Forelimb muscle (tissue), 1 donor: ENCODE results near the gene DUSP10. TPM values are rescaled to one million over a fixed set of nuclear protein-coding genes. Genes with fewer than 3 reads are reported as not detected.

Source experiments
- DNase-seq: peaks from one replicate; pipeline ENCODE4 v3.0.0-alpha.2; 2013; ENCODE audit warnings: low read depth
- polyA plus RNA-seq: library from polyadenylated mRNA; unstranded; fragments of 120-200 nt; gene quantifications from one replicate; pipeline ENCODE4 v1.2.1, GENCODE V29; 2013; ENCODE audit not compliant: insufficient read length

DUSP10 gene
- polyA plus RNA-seq, 1 donor: 20.6 TPM

DNA sequence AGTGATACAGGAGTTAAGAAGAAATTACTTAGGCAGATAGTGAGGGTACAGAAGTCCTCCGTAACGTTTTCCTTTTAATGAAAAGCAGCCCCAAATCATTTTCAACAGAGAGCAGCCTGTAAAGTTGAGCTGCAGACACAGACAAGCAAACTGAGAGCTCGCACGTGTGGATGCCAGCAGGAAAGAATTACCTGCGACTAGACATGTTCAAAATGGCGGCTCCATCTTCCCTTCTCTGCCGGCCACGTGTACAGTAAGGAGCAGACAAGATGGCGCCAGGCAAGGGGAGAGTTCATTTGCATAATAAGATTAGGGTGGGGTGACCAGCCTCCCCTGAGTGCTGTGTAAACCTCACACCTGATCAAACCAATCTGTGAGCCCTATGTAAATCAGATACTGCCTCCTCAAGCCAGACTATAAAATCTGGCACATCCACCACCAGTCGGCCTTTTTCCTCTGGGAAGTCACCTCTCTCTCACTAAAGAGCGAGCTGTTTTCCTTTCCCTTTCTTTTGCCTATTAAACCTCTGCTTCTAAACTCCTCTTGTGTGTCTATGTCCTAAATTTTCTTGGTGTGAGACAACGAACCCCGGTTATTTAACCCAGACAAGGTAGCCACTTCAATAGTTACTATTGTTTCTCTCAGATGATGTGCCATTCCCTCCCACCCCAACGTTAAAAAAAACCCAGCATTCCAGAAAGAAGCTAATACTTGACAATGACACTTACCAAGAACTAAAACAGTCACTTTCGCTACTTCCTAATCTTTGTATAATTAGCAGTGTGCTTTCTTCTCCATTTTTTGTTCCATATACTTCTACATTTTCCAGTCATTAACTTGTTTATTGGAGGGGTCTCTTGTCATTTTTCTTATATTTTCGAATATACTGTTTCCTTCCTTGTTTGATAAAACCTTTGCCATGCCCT is 27.4 kb downstream of the DUSP10 start:
- DNase-seq: no peak

DNA sequence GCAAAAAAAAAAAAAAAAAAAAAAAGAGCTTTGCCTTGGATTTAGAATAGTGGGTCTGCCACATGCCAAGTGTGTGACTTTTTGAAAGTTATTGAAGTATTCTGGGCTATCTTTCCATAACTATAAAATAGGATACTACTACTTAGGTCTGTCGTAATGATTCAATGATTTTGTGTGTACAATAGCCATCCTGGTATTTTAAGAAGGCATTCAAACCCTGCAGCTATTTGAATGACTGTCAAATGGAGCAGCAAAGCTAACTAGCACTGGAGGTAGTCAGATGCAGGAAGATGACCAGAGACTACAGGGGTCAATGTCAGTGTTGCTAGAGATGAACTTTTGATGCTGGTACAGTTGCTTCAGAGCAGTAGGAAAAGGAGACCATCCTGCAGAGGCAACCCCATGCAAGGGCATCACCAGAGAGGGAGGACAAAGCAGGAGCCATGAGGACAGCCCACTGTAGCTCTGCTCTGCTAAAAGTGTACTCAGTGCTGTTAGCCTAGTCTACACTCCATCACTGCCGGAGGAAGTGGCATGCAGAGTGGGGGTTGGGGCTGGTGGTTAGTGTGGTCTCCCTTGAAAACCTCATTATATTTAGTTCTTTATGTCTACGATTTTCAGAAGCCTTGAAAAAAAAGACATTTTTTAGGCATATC is 29.0 kb downstream of the DUSP10 start:
- DNase-seq: no peak

DNA sequence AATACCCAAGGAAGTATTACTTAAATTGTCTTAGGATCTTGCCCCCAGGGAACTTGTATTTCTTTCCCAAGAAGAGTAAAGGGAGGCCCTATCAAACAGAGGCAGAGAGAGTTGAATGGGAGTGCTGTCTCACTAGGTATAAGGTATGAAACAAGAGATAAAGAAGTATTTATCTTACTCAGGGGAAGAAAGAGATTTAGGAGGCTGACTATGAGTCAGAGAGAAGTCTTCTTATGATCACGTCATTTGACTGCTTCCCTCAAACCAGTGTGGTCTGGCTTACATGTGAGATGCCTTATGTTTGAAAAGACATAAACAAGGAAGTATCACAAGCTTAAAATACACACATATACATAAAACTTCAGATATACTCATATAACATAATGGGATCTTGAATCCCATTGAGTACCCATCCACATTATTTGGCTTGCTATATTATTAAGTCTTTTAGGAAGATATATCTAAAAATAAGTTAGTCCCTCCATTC is 29.6 kb downstream of the DUSP10 start:
- DNase-seq: no peak

DNA sequence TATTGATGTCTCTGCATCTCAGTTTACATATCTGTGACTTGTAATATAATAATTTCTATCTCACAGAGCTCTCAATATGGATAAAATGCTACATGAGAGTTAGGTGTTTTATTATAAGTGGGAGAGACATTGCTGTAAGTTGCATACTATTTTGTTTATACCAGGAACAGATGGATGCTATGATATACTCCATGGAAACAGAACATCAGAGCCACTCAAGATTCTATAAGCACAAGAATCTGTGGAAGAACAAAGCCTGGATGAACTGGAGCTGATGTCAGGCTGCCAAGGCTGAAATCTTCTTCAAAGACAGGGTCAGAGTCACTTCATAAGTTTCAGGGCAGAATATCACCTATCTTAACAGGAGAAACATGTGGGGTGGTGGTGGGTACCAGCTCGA is 30.2 kb downstream of the DUSP10 start:
- DNase-seq: no peak

DNA sequence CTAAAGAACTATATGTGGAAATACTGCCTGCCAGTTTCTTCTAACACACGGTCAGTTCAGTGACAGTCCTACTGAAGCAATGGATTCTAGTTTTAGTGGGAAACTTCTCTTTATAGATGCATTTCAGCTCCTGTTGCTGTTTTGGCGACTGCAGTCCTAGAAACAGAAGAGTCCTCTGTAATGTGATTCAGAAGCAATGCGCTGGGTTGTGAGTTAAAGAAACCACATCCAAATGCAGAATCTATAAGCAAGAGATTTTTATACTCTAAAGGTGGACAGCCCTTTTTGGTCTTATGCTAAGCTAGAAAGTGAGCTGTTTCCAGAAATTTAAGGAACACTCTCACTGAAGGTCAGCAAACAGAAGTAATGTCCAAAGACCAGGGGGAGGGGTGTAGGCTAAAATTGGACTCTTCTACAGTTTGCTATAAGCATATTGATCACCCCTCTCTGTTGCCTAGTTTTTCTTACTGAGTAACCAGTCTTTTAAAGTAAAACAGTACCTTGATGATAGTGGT is 30.8 kb downstream of the DUSP10 start:
- no peak for DNase-seq

DNA sequence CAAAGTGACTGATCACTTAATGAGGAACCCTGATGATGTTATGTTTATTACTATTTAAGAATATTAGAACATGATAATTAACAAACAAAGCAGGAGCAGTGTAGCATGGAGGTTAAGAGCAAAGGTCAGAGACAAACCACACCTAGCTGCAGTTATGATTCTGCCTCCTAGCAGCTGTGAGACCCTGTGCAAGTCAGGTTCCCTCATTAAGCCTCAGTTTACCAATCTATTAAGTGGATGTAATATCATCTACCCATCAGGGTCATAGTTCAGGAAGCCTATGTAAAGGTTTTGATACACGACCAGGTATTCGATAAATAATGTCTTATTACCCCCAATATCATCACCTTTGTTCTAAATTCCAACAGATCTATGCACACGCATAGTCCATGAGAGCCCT is 32.0 kb downstream of the DUSP10 start:
- DNase-seq: no peak

DNA sequence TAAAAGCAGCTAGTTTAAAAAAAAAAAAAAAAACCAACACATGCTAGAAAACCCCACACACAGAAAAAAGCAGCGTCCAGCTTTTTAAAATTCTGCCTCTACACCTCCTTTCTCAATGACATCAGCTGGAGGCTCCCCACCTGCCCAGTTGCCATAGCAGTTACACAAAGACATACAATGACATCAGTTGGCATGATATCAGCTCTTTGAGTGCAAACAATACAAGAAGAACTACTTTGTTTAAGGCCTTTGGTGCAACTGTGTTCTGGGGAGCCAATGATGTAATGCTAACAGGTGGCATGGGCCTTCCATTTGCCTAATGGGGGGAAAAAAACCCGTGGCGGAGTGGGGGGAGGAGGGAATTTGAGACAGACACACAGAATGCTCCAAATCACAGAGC is 32.9 kb downstream of the DUSP10 start:
- DNase-seq: peak; percentile 86

DNA sequence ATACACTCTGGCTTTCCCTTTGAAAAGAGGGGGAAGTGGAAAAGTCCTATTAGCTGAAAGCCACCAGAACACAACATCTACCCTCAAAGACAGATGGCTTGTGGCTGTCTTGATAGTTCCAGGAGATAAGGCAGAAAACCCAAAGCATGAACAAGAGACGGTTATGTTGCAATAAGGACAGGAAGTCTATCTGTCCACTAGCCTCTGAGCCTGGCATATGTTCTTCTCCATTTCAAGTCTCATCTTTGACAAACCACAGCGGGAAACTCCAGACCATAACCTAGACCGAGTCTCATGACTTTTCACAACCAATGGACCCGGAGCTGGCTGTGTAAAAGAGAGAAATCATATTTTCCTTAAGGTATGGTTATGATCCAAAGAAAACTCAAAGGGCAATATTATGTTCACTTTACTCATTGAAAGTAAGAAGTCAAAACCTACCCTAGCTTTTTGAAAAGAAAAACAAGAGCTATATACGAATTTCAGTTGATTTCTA is 33.8 kb downstream of the DUSP10 start:
- no peak for DNase-seq

DNA sequence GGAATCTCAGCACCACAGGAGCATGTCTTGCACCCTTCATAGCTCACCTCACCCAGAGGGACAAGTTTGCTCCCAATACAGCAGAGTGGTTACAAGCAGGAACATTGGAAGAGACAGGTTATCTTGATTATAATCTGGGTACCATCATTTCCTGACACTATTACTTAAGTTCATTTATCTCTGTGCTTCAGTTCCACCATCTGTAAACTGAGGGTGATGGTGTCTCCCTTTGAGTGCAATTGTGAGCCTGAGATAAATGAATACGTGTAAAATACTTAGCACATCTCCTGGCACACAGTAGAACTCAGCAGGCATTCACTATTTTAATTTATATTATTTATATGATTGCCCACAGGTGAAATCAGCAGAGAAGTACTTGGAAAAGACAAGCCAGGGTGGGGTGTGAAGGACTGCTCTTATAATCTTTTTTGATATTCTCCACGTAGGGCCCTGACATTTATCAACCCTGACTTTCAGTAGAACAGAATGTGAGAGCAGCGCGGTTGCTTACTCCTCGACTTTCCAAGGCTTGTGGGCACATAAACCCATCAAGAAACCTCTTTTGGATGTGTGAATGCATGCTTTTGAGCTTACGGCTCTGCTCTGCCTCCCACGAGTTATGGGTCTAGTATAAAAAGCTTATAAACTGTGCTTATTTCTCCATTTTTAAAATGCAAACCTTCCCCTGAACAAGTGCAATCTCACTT is 34.9 kb downstream of the DUSP10 start:
- no peak for DNase-seq

DNA sequence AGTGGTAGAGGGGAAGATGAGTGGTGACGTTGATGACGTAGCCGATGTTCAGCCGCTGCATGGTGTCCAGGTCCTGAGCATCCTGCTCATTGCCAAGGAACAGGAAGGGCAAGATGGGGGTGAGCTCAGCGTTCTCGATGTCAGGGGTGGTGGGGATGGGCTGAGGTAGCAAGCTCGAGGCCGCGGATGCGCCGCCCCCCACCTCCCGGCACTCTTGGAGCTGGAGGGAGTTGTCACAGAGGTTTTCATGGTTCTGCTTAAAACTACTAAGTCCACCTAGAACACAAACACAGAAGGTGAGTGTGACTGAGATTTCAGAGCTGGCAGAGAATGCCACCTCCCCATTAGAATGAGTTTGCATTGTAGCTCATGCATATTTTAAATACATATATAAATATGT is 35.7 kb downstream of the DUSP10 start:
- no peak for DNase-seq

DNA sequence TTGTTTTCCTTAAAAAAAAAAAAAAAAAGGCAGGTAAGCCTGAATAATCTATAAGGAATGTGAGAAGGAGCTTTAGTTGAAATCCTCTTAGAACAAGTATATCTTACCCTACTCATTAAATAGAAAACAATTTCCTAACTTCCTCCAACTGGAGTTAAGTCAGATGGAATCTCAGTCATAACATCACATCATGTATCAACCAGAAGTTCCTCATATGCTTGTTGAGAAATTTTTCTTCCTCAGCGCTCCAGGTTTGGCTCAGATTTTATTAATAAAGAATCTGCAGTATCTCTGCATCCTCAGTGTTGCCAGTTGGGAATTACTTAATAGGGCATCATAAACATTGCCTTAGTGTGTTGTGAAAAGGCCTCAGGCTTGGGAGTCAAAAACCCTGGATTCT is 37.6 kb downstream of the DUSP10 start:
- DNase-seq: no peak

DNA sequence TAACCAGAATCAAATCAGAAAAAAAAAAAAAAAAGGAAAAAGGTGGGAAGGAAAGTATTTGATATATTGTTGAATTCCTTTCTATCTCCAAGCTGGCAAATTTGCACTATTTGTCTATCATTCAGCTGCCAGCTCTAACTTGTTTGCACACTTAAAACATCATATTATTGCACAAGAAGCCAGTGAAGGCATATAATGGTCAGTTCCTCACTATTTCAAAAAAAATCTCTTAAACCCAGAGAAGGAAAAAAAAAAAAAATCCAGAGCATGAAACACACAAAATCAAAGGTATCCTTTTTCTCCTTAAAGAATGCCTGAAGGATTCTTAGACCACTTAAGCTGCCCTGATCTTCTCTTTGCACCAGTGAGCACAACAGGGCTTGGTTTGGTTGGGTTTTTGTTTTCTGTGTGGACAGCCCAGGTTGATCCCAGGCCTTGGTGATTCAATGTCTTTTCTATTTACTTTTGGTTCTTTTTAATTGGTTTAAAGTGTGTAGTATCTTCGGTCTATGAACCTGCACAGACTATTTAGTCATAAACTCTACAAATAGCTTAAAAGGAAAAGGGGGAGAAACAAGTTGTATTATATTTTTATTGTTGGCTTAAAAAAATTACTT is 40.2 kb downstream of the DUSP10 start:
- no peak for DNase-seq

DNA sequence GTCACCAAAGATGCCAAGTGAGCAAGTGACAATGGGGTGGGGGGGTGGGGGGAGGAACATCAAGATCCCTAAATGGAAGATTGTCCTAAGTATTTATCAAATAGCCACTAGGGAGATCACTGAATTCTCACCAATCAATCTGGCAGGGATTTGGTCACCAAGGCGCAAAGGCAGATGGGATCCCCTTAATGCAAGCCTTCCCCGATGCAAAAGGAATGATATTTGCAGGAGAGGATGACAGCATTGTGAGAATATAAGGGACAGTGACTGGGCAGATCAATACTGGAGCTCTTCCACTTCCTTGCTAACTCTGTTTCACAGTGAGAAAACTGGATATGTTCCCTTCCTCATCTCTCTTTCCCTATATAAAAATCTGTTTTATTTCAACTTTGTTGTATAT is 40.9 kb downstream of the DUSP10 start:
- DNase-seq: no peak

DNA sequence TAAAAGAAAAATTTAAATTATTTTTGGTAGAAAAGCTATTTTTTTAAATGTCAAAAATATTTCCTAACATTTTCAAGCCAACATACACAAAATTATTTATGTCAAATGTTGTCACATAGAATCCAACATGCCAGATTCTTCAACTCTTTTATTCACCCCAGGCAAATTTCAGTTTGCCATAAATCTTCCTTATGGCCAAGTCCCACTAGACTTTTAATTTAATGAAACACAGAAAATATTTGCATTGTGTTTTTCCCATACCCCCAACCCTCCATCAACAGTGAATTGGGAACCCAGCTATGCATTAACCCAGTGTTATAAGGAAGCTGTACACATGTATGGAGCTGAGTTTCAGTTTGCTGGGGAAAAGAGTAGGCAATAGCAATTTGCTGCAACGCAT is 41.4 kb downstream of the DUSP10 start:
- no peak for DNase-seq

DNA sequence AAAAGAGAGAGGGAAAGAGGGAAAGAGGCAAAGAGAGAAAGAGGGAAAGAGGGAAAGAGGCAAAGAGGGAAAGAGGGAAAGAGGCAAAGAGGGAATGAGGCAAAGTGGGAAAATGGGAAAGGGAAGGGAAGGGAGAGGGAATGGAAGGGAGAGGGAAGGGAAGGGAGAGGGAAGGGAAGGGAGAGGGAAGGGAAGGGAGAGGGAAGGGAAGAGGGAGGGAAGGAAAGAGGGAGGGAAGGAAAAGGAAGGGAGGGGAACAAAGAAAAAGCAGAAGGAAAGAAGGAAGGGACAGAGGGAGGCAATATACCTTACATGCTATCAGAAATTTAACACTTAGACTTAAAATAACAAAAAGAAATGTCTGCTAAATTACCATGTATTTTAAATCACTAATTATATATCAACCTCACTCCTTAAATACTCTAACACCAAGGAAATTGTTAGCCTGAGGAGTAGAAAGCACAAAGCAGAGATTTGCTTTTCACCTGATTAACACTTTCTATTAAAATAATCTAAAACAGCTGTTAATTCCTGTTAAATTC is 41.8 kb downstream of the DUSP10 start:
- DNase-seq: no peak

DNA sequence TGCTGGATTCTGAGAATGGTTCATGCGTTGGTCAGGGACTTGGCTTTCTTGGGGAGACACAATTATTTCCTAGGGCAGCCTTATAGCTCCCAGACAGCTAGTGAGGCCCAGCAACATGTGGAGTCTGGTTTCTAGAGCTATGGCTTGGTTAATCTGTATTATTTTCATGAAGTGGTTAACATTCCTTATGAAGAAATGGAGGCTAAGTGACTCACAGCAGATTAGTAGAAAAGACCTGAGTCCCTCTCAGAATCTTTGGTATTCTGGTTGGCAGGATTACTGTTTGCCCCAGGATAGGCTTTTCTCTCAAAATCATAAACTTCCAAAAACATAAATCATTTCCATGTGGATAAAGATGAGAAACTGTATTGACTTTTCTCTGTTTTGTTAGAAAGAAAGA is 42.3 kb downstream of the DUSP10 start:
- no peak for DNase-seq

DNA sequence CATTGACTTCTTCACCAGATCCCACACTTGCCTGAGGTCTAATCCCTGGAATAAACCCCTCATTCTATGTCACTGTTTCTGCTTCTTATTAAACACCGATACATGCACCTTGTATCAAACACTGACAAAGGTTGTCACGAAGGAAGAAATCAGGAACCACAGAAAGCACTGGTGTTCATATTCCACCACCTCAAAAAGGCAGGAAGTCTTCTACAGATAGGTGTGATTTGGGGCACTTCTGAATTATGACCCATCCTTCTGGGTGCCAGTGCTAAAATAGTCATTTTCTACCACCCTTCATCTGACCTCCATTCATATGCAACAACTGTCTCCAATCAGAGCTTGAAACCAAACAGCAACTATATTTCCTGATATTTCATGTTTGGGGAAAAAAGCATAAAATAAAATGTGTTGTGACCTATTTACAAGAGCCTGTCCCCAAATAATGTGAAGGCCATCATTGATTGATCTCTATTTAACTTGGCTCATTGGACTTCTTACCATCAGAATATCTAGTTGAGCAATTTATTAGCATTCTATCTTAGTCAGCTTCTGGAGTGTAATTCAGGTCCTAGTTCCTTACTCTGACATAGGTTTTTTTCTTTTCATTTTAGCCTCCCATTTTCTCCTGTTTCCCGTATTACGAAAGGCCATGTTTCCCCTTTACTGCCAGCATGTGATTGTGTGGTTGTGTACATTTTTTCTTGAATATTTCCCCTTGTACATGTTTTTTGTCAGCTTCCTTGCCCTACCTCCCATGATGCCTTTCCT is 43.1 kb downstream of the DUSP10 start:
- DNase-seq: no peak

DNA sequence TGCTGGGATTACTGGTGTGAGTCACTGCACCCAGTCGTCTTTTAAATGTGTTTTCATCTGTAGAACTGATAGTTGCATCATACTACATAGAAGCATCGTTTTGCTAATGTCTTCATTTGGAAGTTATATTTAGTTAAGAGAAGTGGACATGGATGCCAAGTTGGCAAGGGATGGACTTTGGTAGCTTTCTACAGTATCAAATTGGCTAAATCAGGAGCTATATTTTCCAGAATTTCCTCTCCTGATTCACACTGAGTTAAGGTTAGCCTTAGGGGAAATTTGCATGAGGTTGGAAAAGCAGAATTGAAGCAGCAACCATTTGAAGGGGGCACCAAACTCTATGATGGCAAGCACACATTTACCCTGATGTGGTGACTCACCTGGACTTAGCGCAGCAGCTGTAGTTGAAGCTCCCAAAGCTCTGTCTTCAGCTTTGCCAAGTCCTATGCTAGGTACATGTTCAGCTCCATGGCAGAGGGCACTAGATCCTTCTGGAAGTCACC is 43.9 kb downstream of the DUSP10 start:
- no peak for DNase-seq

DNA sequence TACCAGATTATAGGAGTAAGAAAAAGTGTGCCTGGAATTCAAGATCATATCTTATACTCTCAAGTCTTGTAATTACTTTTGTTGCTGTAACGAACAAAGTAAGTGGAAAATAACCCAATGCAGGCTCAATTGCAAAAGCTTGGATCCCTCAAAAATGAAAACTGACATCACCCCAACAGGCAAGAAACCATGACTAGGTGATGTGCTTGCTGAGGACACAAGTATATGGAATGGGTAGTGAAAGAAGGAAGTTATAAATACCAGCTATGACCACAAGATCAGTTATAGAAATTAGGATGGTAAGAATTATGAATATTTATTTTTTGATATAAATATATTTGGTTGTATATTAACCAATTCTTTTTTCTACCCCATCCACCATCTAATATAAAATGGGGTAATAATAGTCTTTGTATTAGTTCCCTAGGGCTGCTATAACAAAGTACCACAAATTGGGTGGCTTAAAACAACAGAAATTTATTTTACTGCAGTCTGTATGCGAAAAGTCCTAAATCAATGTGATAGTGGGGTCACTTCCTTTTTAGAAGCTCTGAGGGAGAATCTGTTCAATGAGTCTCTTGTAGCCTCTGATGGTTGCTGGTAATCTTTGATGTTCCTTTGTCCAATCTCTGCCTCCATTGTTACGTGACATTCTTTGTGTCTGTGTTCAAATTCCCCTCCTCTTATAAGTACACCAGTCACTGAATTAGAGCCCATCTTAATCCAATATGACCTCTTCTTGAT is 45.0 kb downstream of the DUSP10 start:
- no peak for DNase-seq

DNA sequence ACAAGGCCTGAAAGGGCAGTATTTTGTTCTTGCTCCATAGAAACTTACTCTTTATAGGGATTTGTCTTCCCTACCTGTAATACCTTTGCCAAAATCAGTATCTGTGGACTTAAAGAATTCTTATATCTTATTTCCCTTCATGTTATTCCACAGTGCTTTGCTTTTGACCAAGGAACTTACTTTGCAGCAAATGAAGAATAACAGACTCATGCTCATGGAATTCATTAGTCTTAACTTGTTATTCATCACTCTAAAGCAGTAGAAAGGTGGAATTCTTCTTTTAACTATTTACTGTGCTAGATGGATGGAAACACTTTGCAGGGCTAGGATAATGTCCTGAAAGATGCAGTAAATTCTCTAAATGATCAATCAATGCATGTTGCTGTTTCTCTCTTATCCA is 45.9 kb downstream of the DUSP10 start:
- DNase-seq: no peak
